Measurements from ENCODE around the gene GOLGA7B.

GOLGA7B gene

DNA sequence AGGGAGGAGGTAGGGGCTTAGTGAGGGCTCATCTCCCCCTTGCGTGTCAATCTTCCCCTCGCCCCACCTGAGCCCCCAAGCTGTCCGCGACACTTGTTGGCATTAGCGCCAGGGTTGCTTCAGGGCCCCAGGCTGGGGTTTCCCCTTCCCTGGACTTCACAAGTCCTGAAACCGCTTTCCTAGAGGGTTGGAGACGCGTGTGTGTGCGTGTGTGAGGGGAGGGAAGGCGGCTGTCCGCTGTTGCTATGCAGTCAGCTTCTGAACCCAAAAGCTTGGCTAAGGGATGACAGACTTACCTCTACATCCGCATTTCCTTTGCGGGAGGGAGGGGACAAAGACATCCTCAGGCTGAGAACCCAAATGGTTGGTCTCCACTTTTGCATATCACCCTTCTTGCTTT lies 803 bp downstream of the GOLGA7B start:
- DNase-seq (ENCODE audit: low spot score in 2 of 2) (no peak), ATAC-seq (peak; percentile 8)
- Mint-ChIP-seq H3K4me1 (peaks cover 43% of the 10 kb centered on the region), H3K36me3 (peaks cover 6% of the 10 kb centered on the region), H3K4me3 (peak overlapping the region; percentile 83), H3K9me3 (no peaks in the 10 kb centered on the region), H3K27ac (peak overlapping the region; percentile 50)

- DNase-seq (ENCODE audit: low spot score in 2 of 2) (no peak), ATAC-seq (peak; percentile 60)
- H3K4me3 Mint-ChIP-seq: peak overlapping the region; percentile 83
- H3K36me3 Mint-ChIP-seq: peaks cover 6% of the 10 kb centered on the region
- peaks cover 43% of the 10 kb centered on the region for H3K4me1 Mint-ChIP-seq
- peak overlapping the region; percentile 36 for H3K27ac Mint-ChIP-seq
- H3K9me3 Mint-ChIP-seq: no peaks in the 10 kb centered on the region
Observed at GRCh38 chr10:97851341-97852001, 1.8 kb downstream of the GOLGA7B start.

DNA sequence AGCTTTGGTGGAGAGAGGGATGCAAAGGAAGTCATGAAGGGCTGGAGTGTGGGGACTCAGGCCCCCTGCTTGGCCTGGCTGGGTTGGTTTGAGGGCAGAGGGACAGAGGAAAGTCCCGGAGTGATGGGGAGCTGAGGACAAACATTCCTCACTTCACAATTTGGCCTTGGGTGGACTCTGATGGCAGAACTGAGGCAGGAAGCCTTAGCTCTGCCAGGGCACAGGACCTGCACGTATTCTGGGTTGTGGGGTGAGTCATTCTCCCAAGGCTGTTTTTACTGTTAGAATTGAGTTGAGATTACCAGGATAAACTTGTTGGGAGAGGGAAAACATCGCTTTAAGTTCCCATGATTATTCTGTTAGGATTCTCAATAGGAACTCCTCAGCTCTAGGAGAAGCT lies 2.6 kb downstream of the GOLGA7B start:
- H3K27ac Mint-ChIP-seq: peak overlapping the region; percentile 36
- ATAC-seq: no peak
- H3K4me1 Mint-ChIP-seq: peaks cover 43% of the 10 kb centered on the region
- no peak for DNase-seq (ENCODE audit: low spot score in 2 of 2)
- peak overlapping the region; percentile 83 for H3K4me3 Mint-ChIP-seq
- H3K36me3 Mint-ChIP-seq: peaks cover 6% of the 10 kb centered on the region
- H3K9me3 Mint-ChIP-seq: no peaks in the 10 kb centered on the region

DNA sequence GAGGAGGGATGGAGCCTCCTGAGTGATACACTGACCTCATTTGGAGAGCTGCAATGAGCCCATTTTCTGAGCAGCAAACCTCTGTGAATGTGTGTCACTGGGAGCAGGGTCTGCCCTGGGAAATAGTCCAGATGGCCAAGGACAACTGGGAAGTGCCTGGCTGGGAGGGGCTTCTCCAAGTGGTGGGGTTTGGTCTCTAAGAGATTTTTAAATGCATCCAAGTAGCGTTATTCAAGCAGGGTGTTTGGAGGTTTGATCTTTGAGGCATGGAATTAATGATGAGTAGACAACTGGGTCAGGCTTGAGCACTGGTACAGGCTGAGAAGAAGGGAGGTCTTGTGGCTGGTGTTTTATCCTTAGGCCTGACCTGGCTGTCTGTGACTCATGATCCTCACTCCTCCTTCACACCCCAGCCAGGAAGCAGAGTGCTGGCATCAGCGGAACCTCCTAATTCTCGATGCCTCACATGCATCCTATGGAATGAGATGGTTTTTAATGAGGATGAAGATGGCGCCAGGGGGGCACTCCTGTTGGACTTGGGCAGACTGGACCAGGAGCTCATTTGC lies 3.3 kb downstream of the GOLGA7B start:
- peak overlapping the region; percentile 83 for H3K4me3 Mint-ChIP-seq
- peak overlapping the region; percentile 36 for H3K27ac Mint-ChIP-seq
- H3K36me3 Mint-ChIP-seq: peaks cover 6% of the 10 kb centered on the region

DNA sequence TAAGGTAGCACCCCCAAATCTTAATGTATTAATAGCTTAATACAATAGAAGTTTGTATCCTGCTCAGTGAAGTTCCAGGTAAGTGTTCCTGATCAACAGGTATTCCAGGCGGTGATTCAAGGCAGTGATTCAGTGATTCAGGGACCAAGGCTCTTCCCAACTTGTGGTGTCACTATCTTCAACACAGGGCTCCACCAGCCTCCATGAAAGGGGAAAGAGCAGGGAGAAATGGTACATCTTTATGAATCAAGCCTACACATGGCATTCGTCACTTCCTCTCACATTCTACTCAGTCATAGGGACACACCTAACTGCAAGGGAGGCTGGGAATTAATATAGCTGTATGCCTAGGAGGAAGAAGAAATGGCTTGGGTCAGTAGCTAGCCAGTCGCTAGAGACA lies 5.1 kb downstream of the GOLGA7B start:
- peaks cover 47% of the 10 kb centered on the region for H3K4me1 Mint-ChIP-seq
- no peaks in the 10 kb centered on the region for H3K9me3 Mint-ChIP-seq
- ATAC-seq (no peak), DNase-seq (ENCODE audit: low spot score in 2 of 2) (no peak)
- H3K36me3 Mint-ChIP-seq: no peaks in the 10 kb centered on the region
- H3K4me3 Mint-ChIP-seq: no peak overlapping the region
- H3K27ac Mint-ChIP-seq: no peak overlapping the region

More for the DNA sequence above, 3.3 kb downstream of the GOLGA7B start:
- Mint-ChIP-seq H3K4me1 (peaks cover 47% of the 10 kb centered on the region), H3K9me3 (no peaks in the 10 kb centered on the region)
- DNase-seq (ENCODE audit: low spot score in 2 of 2) (no peak), ATAC-seq (peak; percentile 32)

DNA sequence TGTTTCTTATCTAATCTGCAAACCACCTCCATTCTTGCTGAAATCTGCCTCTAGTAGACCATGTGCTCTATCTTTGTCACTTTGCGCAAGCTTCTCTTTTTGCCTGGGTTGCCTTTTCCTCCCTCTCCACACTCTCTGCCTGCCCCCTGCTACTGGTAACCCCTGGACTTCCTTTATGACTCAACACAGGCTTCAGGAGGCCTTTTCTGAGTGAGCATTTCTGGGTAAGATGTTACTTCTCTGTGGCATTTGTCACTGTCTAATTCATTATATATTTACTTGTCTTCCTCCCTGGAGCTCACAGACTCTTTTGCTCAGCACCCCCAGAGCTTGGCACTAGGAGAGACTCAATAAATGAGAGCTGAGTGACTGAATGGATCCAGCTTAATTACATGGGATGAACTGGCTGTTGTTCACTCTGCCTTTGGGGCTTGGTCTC lies 8.4 kb downstream of the GOLGA7B start:
- H3K4me3 Mint-ChIP-seq: peak overlapping the region; percentile 4
- peak; percentile 98 for ATAC-seq

DNA sequence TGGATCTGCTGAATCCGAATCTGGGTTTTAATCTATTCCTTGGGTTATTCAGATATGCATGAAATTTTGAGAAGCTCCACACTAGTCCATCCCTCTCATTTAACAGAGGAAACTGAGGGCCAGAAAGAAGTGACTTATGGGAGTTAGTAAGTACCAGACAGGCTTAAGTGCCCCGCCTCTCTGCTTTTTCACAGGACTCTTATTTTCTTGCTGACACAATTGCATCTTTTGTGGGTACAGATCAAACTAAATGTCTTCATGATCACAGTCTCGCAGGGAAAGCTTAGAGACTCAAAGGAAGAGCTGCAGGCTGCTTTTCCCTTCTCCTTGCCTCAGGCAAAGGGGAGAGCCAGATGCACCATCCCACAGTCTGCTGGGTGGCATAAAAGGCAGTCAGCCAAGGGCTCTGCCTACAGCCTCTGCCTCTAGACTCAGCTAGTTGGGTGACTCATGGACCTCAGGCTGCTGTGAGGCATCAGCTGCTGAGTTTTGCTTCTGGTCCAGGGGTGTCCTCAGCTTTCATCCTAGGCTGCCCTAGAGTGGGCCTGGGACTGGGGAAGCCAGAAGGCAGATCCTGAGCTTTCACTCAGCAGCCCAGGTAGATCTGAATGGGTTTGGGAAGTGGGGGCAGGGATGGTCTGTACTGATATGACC lies 11.6 kb downstream of the GOLGA7B start:
- H3K4me3 Mint-ChIP-seq: no peak overlapping the region
- H3K9me3 Mint-ChIP-seq: no peaks in the 10 kb centered on the region
- ATAC-seq: peak; percentile 79
- DNase-seq (ENCODE audit: low spot score in 2 of 2): no peak
- H3K27ac Mint-ChIP-seq: peak overlapping the region; percentile 67
- H3K4me1 Mint-ChIP-seq: peaks cover 23% of the 10 kb centered on the region
- peaks cover 9% of the 10 kb centered on the region for H3K36me3 Mint-ChIP-seq

More for the DNA sequence above, 8.4 kb downstream of the GOLGA7B start:
- Mint-ChIP-seq H3K9me3 (no peaks in the 10 kb centered on the region), H3K4me1 (peaks cover 30% of the 10 kb centered on the region), H3K36me3 (no peaks in the 10 kb centered on the region), H3K27ac (peak overlapping the region; percentile 54)
- DNase-seq (ENCODE audit: low spot score in 2 of 2): peak in 1 of 2 donors; percentile 67

GRCh38 chr10:97861924-97862323 lies 12.3 kb downstream of the GOLGA7B start:
- no peak for DNase-seq (ENCODE audit: low spot score in 2 of 2)
- H3K9me3 Mint-ChIP-seq: no peaks in the 10 kb centered on the region
- H3K4me3 Mint-ChIP-seq: no peak overlapping the region
- no peak for ATAC-seq
- peaks cover 23% of the 10 kb centered on the region for H3K4me1 Mint-ChIP-seq
- H3K27ac Mint-ChIP-seq: no peak overlapping the region
- peaks cover 9% of the 10 kb centered on the region for H3K36me3 Mint-ChIP-seq

- H3K4me3 Mint-ChIP-seq: no peak overlapping the region
- H3K27ac Mint-ChIP-seq: no peak overlapping the region
- no peaks in the 10 kb centered on the region for H3K9me3 Mint-ChIP-seq
- H3K4me1 Mint-ChIP-seq: peaks cover 13% of the 10 kb centered on the region
- ATAC-seq (no peak), DNase-seq (ENCODE audit: low spot score in 2 of 2) (no peak)
- peaks cover 9% of the 10 kb centered on the region for H3K36me3 Mint-ChIP-seq
Observed at GRCh38 chr10:97863808-97864207, 14.2 kb downstream of the GOLGA7B start.

- Mint-ChIP-seq H3K9me3 (no peaks in the 10 kb centered on the region), H3K36me3 (peaks cover 16% of the 10 kb centered on the region), H3K27ac (peak overlapping the region; percentile 32), H3K4me3 (no peak overlapping the region), H3K4me1 (peaks cover 26% of the 10 kb centered on the region)
- ATAC-seq (no peak), DNase-seq (ENCODE audit: low spot score in 2 of 2) (no peak)
Observed at GRCh38 chr10:97865488-97865887, 15.8 kb downstream of the GOLGA7B start.

GRCh38 chr10:97866524-97867219 lies 17.0 kb downstream of the GOLGA7B start:
- H3K27ac Mint-ChIP-seq: peak overlapping the region; percentile 91
- H3K4me1 Mint-ChIP-seq: peaks cover 17% of the 10 kb centered on the region
- H3K4me3 Mint-ChIP-seq: no peak overlapping the region
- ATAC-seq (no peak), DNase-seq (ENCODE audit: low spot score in 2 of 2) (no peak)
- peaks cover 16% of the 10 kb centered on the region for H3K36me3 Mint-ChIP-seq
- no peaks in the 10 kb centered on the region for H3K9me3 Mint-ChIP-seq

DNA sequence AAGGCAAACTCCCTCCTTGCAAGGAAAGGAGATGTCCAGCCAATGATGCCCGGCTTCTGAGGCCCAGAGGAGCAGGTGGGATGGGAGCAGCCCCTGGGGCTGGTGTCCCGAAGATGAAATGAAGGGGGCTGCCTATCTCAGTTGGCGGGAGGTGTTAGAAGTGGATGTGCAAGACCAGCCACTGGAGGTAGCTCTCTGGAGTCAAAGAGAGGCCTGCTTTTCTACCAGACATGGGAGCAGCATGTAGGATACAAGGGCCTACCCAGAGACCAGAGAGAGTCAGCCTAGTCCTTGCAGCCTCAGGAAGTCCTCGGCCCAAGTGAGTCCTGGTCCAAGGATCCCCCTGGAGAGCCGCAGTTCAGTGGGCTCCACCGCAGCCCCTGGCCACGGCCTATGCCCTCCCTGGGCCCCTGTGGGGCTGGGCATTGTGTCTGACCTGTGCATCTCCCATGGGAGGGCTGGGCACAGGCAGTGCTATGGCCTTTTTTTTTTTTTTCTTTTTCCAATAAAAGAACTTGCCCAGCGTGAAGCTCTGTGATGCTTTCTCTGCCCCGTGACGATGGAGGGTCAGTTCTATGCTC lies 17.7 kb downstream of the GOLGA7B start:
- H3K9me3 Mint-ChIP-seq: no peaks in the 10 kb centered on the region
- peaks cover 16% of the 10 kb centered on the region for H3K36me3 Mint-ChIP-seq
- H3K4me3 Mint-ChIP-seq: no peak overlapping the region
- ATAC-seq: no peak
- peaks cover 15% of the 10 kb centered on the region for H3K4me1 Mint-ChIP-seq
- peak overlapping the region; percentile 91 for H3K27ac Mint-ChIP-seq
- no peak for DNase-seq (ENCODE audit: low spot score in 2 of 2)

DNA sequence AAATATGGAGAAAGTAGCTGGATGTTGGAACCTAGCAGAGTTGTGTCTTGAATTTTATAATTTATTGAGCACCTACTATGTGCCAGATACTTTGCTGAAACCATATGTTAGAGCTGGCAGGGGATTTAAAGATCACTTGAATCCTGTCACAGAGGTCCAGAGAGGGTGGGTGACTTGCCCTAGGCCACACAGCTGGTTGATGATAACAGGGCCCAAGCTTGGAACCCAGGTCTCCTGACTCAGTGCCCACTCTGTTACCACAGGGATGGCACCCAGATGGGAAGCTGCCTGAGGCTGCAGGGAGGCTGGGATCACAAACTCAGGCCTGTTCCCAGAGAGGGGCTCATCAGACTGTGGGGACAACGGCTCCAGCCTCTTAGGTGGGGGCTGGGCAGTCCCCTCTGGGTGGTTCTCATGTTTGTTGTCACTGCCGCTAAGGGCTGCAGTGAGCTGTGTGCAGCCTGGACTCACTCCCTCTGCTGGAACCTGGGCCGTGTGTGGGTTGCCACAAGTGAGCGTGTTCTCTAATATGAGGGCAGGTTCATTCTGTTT lies 18.6 kb downstream of the GOLGA7B start:
- ATAC-seq: no peak
- Mint-ChIP-seq H3K4me1 (peaks cover 15% of the 10 kb centered on the region), H3K4me3 (no peak overlapping the region), H3K9me3 (no peaks in the 10 kb centered on the region), H3K36me3 (peaks cover 16% of the 10 kb centered on the region), H3K27ac (peak overlapping the region; percentile 91)
- no peak for DNase-seq (ENCODE audit: low spot score in 2 of 2)

DNA sequence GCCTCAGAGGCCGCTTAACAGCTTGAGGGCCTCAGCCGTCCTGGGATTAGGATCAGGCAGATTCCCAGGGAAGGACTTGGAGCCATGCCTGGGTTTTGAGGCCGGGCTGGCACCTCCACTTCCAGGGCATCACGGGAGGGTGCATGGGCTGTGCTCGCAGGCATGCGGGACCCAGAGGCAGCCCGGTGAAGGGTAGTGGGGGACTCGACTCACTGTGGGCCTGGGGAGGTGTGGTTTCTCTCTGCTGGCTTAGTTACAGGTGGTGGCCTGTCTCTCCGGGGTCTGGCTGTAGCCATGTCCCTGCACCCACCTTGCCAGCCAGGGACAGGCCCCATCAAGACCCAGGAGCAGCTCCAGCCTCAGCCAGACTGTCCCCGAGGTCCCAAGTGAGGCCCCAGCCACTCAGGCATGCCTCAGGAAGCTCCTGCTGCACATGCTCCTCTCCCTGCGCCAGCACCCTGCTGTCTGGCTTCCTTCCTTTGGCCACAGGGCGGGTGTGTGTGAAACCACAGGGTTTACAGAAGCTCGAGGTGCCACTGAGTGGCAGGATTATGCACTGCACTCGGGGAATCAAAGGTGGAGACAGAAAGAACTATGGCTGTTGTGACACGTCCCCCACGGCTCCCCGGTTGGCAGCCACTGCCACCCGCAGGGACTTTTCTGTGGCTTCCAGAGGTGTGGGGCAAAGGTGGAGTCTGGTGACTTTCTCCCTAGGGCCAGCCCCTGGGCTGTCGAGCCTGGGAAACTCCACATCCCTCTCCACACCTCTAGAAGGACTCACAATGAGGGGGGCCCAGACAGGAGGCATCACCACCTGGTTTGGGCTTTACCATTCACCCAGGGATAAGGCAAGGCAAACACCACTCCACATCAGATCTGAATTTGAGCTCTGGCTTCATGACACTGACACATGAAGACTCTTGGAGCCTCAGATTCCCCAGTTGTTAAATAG lies 19.7 kb downstream of the GOLGA7B start:
- Mint-ChIP-seq H3K4me1 (peaks cover 15% of the 10 kb centered on the region), H3K9me3 (no peaks in the 10 kb centered on the region), H3K36me3 (peaks cover 15% of the 10 kb centered on the region), H3K27ac (peak overlapping the region; percentile 93), H3K4me3 (peak overlapping the region; percentile 55)
- peak; percentile 98 for ATAC-seq
- peak; percentile 73 to 89 for DNase-seq (ENCODE audit: low spot score in 2 of 2)
